Ecto neural progenitor cell (in vitro differentiated cells): ENCODE measurements around the gene ELP5.

Experiments
- DNase-seq: peaks from one replicate; pipeline ENCODE4 v3.0.0-alpha.2; 2018; ENCODE audit warnings: low spot score

Gene ELP5

GRCh38 chr17:7219229-7219811, 32.7 kb upstream of the ELP5 start:
- DNase-seq = no peak

GRCh38 chr17:7219812-7220592, 32.0 kb upstream of the ELP5 start, which contains the start of the genes ACADVL and DLG4:
Gene ACADVL, plus strand, starts transcription at chr17:7219938. Its CDS starts 47 bp downstream, at chr17:7219985.
Gene DLG4, minus strand, starts transcription at chr17:7219836.
- DNase-seq = peak; percentile 93

DNA sequence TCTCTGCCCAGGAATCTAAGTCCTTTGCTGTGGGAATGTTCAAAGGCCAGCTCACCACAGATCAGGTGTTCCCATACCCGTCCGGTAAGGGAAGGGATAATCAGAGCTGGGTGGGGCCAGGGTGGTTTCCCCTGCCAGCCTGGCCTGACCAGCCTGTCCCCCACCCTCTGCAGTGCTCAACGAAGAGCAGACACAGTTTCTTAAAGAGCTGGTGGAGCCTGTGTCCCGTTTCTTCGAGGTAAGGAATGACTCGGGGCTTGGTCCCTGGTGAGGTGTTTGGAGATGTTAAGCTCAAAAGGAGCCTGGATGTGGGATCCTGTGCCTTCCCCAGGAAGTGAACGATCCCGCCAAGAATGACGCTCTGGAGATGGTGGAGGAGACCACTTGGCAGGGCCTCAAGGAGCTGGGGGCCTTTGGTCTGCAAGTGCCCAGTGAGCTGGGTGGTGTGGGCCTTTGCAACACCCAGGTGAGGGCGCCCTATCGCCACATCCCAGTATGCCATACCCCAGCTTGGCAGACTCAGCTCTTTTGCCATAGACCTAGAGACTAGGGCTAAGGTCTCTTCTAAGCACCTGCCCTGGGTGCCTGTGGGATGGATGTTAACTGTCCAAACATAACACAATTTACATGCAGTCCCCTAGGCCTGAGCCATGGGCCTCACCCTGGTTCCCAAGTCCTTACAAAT, 31.3 kb upstream of the ELP5 start:
- no peak for DNase-seq

DNA sequence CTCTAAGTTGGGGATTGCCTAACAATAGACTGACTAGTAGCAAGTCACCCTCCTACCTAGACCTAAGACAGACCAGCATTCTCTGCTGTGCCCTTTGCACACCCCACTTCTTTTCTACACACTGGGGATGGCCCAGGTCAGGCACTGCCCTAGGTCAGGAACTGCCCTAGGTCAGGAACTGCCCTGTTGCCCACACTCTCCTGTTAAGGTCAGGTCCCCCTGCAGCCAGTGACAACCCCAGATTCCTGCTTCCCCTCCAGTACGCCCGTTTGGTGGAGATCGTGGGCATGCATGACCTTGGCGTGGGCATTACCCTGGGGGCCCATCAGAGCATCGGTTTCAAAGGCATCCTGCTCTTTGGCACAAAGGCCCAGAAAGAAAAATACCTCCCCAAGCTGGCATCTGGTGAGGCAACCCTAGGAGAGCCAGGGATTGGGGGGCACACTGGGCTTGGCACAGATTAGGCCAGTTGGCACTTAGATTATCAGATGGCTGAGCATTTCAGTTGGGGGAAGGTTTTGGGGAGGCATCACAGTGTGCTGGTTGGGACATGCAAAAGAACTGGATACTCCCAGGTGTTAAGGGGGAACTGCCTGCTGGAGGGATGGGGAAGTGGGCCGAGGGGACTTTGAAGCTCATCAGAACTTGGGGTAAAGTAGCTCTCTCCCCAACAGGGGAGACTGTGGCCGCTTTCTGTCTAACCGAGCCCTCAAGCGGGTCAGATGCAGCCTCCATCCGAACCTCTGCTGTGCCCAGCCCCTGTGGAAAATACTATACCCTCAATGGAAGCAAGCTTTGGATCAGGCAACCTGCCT, 30.5 kb upstream of the ELP5 start:
- no peak for DNase-seq

DNA sequence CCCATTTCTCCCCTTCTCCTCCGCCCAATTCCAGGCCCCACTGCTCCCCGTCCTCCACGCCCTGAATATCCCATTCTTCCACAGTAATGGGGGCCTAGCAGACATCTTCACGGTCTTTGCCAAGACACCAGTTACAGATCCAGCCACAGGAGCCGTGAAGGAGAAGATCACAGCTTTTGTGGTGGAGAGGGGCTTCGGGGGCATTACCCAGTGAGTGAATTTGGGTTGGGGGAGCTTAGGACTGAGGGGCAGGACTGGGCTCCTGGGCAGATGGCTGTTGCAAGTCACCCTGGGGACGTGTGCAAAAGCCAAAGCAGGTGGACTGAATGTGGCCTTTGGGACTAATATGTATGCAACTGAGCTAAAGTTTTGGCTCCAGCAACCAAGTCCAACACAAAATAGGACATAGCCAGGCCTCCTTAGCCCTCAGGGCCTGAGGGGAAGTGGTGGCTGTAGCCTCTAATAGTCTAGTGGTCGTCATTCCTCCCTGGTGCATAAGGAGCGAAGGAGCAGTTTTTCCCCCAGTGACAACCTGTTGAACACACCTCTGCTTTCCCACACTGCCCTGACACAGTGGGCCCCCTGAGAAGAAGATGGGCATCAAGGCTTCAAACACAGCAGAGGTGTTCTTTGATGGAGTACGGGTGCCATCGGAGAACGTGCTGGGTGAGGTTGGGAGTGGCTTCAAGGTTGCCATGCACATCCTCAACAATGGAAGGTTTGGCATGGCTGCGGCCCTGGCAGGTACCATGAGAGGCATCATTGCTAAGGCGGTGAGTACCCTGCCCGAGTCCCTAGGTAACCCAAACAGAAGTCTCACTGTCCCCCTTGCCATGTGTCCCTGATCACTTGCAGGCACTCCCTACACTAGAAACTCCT, 29.7 kb upstream of the ELP5 start:
- no peak for DNase-seq

- no peak for DNase-seq
Measured at GRCh38 chr17:7222972-7223292, 29.1 kb upstream of the ELP5 start.

DNA sequence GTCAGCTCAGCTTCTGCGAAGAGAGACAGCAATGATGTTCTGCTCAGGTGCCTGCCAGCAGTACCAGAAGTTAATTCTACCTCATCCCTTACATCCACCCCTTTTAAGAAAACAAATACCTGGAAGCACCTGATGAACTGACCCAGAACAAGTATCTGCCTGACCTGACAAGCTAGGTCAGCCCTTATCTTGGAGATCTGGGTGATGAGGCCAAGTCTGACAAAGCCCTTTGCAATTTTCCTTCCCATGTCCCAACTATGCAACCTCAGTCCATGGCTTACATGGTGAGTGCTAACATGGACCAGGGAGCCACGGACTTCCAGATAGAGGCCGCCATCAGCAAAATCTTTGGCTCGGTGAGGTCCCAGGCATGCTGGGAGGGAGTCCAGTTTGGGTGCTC, 28.6 kb upstream of the ELP5 start:
- no peak for DNase-seq

- DNase-seq = no peak
Measured at GRCh38 chr17:7224110-7224509, 27.9 kb upstream of the ELP5 start.

DNA sequence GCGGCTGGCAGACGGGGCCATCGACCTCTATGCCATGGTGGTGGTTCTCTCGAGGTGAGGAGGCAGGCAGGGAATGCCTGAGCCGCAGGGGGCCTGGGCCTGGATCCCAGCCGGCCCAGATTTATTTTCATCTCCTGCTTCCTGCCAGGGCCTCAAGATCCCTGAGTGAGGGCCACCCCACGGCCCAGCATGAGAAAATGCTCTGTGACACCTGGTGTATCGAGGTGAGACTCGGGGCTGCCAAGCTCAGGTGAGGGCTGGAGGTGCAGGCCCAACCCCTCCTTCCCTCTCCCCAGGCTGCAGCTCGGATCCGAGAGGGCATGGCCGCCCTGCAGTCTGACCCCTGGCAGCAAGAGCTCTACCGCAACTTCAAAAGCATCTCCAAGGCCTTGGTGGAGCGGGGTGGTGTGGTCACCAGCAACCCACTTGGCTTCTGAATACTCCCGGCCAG, 27.3 kb upstream of the ELP5 start:
- no peak for DNase-seq

DNA sequence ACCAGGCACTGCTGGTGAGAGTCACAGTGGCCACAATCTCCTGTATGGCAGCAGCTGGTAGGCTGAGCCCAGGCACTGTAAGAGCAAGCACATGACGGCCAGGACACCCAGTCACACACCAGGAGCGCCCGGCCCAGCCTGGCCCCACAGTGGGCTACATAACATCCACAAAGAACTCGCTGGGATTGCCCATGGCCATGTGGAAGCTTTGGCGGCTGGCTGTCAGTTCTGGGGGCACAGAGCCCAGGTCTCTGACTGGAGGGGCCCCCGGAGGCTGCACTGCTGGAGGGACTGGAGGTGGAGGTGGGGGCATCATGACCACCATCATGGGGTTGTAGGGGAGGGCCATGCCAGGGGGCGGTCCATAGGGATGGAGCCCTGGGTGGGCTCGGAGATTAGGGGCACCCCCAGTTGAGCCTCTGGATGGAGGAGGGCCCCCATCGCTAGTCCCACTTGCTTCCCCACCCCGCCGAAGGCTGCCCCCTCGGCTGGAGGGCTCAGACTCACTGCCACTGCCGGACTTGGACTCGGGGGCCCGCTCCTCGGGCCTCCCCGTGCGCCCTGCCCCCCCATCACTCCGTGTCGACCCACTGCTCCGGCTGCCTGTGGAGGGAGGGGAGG, 26.2 kb upstream of the ELP5 start:
- no peak for DNase-seq

GRCh38 chr17:7226721-7227710, 25.0 kb upstream of the ELP5 start:
- DNase-seq = no peak

DNA sequence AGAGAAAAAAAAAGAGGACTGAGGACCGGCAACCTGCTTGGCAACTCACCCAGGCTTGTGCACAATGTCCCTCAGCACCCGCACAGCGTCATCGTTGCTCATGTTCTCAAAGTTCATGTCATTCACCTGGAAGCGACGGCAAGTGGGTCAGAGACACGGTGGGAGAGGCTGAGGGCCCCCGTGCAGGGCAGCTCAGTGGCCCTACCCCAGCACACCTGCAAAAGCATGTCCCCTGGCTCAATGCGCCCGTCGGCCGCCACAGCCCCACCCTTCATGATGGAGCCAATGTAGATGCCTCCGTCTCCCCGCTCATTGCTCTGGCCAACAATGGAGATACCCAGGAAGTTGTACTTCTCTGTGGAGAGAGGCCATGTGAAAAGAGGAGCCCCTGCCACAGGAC, 23.1 kb upstream of the ELP5 start:
- DNase-seq = no peak

DNA sequence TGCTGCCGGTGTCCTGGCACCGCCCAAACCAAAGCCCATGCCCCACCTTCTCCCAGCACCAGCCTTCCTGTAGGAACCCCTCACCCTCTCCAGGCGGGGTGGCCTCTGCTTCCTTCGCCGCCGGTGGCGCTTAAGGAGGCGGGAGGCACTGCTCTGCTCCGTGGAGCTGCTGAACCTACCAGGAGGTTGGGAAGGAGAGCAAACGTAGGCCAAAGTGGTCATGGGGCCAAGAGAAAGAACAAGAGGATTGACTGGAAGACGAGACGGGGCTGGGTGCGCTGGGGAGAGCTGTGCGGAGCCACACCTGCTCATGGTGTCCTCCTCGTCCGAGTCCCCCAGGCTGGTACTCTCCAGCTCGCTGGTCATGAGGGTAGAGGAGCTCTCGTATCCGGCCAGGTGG, 22.5 kb upstream of the ELP5 start:
- no peak for DNase-seq

GRCh38 chr17:7232114-7232513, 19.9 kb upstream of the ELP5 start:
- DNase-seq = no peak

DNA sequence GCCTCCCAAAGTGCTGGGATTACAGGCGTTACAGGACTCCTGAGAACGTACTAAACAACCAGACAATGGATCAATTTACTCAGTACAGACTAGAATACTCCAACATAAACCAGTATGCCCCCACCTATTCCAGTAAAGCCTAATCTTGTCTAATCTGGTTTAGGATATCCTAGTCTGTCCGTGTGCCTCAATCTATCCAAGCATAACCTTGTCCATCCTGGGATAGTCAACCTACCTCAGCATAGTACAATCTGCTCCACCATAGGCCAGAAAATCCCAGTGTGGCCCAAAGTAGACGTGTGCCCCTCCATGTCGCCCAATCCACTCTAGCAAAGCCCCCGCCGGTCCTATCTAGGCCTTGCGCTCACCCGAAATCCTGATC, 18.3 kb upstream of the ELP5 start:
- DNase-seq = no peak

DNA sequence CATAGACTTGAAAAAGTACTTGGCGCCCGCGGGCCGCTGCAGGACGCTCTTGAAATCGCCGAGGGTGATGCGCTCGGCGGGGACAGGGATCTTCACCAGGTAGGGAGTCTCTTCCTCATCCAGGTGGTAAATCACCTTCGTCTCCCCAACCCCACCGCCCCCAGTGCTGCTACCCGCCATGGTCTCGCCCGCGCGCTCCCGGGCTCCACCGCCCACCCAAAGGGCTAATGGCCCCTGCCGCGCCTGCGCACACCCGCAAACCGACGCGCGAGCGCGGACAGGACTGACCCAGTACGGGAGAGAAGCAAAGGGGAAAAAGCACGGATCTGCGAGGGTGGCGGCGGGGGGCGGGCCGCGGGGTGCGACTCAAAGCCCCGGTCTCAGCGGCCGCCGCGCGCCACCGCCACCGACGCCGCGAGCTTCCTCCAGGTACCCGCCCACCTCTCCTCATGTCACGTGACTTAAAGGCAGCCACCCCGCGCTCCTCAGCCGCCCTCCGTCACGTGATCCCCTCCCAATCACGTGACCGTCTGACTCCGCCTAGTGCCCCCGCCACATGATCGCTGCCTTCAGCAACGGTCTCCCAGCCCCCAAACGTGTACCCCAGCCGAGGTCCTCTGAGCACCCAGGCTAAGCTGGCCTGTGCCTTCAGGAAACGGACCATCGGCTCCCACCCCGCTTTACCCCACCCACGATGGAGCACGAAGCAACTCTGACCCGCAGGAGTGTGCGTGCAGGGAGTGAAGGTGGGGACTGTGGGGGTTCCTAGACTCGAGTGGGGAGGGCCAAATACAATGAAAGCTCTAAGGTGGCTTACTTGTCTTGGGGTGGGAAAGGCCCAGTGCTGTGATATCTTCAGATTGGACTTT, 17.7 kb upstream of the ELP5 start, which contains the start of gene DVL2:
Gene DVL2, minus strand, starts transcription at position 435 of the 869 bp plus-strand sequence. Its CDS starts 255 bp downstream, at position 180.
- DNase-seq = peak; percentile 99

DNA sequence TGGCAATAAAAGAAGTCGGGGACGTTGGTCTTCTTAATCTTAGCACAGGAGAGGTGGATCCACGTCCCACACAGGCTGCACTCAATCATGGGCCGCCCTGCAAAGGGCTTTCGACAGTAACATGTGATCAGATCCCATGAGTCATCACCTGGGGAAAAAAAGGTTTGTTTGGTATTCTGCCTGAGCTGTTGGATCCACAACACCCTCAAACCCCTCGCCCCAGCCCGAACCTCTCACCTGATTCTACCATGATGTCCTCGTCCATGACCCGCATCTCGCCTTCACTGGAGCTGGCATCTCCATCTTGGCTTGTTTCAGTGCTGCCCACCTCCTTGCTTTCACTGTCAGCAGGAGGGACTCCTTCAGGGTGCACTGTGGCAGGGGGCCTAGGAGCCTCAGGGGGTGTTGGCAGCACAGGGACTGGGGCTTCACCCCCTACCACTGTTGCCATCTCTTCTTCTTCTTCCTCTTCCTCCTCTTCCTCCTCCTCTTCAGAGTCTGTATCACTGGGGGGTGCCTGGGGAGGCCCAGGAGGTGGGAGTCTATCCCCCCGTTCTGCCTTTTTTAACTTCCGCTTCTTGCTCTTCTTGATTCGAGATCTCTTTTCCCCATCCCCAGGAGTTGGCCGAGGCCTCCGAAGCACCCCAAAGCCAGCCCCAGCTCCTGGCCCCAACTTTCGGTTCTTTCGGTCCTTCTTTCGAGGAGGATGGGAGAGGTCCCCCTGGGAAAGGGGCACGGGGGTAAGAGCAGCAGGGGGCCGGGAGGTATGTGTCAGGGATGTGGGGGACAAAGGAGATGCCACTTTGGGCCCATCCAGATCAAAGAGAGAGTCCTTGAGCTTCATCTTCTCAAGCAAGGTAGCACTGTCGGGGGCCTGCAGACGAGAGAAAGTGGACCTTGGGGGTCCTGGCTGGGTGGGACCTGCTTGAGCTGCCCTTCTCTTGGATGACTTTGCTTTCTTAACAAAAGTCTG, 16.0 kb upstream of the ELP5 start:
- DNase-seq = no peak
